GM19455 (cell line): Measurements from ENCODE around the gene HDAC11.

Source experiments
- ATAC-seq: cut with Tn5 transposase; IDR thresholded peaks from one replicate; pipeline ENCODE4 v1.9.1; 2021; ENCODE audit not compliant: unreplicated experiment

Gene HDAC11

GRCh38 chr3:13540297-13540995 lies 60.3 kb downstream of the HDAC11 start:
- ATAC-seq: no peak

DNA sequence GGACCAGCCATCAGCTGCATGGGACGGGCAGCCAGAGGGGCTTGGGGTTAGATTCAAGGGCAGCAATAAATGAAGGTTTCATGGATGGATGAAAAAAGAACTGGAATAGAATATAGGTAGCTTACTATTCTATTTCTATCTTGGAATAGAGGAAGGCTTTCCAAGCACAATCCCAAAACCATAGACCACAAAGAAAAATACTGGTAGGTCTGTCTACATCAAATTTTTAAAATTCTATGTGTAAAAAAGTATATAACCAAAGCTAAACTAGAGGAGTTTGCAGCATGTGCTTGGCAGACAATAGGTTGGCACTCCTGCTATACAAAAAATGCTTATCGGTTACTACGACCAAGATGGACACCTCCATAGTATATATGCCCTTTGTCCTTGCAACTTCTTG lies 61.6 kb downstream of the HDAC11 start:
- no peak for ATAC-seq

DNA sequence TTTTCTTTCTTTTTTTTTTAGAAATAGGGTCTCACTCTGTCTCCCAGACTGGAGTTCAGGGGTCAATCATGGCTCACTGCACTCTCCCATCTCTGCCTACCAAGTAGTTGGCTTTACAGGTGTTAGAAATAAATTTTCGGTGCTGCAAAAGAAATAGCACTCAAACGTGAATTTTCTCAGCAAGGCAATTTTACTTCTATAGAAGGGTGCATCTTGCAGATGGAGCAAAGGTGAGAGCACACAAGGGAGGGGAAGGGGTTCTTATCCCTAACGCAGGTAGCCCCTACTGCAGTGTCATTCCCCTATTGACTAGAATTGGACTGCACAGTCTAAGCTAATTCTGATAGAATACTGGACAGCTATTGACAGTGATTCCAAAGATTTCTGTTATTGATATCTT lies 62.0 kb downstream of the HDAC11 start:
- ATAC-seq: no peak

DNA sequence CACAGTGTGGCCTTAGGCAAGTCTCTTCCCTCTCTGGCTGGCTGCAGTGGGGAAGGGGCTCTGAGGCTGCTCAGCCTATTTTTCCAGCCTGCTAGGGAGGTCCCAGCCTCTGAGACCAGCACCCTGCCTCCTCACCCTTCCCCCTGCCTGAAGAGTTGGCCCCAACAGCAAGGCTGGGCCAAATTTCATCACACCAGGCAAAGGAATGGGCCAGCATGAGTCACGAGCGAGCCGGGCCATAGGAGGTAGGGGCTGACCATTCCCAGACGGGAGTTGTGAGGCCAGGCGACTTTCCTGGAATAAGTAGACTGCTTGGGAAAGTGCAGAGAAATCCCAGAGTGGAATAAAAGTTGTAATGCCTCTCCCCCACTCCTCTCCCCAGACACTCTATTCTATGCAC lies 63.1 kb downstream of the HDAC11 start:
- ATAC-seq: no peak

DNA sequence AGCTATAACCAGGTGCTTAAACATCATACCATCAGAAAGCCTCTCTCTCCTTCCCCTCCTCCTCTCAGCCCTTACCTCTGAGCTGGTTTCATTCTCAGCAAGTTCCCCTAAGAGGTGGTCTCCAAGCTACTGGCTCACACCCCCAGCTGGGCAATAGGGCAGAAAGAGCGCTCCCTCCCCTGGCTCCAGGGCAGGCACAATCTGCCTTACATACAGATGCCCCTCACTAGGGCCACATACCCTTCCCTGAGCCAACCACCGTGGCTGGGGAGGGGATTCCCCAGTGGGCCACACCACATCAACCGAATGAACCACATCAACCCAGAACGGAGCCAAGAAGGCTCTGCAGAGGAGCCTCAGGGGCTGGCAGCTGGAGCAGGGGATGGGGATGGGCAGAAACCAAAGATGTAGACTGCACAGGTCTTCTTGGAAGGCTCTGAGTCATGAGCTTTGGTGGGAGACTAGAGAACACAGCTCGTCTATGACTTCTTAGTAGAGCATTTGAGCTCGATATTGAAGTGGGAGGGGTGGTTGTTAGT lies 64.3 kb downstream of the HDAC11 start:
- ATAC-seq: no peak

DNA sequence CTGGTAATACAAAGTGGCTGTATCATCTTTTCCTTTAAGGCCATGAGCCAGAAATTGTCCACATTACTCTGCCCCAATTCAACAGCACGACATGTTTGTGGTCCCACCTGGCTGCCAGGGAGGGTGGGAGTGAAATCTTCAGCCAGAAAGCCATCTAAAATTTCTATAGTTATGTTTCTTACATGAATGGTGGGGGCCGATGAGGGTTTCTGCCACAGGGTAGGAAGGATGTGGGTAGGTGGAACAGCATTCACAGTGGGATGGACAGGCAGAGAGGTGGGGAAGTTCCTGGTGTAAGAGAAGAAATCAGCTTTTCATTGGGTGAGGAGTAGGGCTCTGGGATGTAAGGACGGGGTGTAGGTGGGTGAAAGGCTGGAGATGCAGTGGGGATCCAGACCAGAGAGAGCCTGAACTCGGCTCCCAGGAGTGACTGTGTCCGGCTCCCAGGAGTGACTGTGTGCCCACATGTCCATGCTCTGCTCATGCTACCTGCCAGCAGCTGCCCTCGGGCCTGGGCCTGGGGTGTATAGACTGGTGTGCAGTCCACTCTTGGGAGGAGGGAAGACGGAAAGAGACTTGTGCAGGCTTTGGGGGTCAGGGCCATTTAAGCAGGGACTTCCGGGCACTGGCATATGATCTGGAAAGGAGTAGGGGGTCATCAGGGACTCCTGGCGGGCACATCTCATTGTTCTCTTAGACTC lies 65.0 kb downstream of the HDAC11 start:
- no peak for ATAC-seq

- ATAC-seq: no peak
Observed at GRCh38 chr3:13545952-13546454, 65.9 kb downstream of the HDAC11 start.

DNA sequence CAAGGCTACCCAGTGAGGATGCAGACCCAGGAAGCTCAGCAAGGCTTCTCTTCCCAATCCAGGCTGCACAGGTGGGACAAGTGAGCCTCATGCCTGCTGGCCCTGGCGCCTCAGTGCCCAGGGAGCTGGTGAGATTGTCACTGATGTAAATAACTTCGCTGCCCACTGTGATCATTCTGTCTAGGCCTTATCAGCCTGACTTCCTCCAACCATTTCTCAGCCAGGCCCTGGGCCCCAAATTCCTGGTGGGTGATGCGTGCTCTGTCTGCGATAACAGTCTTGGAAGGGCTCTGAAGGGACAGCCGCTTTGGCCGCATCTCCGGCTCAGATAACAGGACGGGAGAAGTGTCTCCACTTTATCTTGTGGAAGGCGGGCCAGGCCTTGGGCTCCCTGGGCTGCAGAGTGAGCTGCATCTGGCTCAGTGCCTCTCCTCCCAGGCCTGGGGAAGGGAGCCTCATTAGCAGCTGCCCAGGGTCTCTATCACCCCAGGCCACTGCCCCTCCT lies 66.6 kb downstream of the HDAC11 start:
- ATAC-seq: no peak

DNA sequence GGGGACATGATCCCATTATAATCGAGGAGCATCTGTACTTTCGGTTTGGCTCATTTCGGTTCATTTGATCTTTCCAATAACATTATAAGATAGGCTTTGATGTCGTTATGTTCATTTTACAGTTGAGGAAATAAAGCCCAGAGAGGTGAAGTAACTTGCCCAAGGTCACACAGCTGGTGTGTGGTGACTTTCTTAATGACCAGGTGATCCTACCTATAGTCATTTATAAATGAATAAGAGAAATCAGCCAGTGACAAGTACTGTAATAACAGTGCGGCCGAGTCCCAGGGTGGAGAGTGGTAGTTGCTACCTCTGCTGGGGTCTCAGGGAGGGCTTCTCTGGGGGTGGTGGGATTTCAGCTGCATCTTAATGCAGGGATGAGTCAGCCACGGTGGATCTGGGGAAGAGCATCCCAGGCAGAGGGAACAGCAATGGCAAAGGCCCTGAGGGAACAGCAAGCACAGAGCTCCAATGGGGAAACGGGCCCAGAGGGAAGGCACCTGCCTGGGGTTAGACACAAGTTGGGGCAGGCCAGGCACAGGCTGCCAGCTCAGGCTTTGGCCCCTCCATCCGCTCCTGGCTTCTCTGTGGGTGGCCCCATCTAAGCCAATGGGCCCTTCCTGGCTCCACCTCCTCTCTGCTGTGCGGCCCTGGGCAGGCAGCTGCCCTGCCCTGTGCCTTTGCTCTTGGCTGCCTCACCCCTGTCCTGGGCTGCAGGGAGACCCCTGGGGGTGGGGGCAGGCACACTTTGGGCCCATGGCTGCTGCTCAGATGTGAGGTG lies 67.7 kb downstream of the HDAC11 start:
- no peak for ATAC-seq

DNA sequence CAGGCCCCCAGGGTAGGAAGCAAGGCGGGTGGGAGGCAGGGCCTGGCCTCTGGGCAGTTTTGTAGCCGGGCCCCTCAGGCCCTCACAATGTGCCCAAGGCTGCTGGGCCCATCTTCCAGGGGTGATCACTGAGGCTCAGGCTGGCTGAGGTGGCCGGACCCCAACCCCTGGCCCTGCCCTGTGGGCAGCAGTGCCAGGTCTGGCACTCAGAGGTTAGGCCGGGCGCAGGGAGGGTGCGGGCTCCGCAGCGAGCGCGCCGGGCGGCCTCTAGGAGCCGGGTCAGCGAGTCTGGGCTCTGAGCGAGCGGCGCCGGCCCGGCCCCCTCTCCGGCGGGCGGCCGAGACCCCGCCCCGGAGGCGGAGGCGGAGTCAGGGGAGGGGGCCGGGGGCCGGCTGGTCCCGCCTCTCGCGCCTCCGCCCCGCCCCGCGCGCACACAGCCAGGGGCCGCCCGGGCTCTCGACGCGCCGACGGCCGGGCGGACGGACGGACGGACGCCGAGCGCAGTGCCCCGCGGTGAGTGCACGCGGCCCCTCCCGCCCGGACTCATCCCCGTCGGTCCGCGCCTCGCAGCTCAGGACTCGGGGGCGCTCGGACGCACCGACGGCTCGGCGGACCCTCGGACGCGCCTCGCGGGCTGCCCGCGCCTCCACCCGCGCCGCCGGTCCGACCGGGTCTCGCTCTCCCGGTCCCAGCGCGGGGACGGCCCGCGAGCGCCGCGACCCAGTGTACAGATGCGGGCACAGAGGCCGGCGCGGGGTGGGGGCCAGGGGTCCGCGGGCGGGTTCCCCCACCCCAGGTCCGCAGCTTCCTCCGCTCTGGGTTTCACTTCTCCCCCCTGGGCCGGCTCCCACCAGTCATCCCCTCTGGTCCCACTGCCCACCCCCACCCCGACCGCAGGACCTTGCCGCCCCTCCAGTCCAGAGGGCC lies 68.9 kb downstream of the HDAC11 start, which contains the start of gene FBLN2:
TSS of gene FBLN2 (plus strand) at position 430 of the 927 bp plus-strand sequence. CDS start 21,231 bp downstream, outside the sequence.
- no peak for ATAC-seq

GRCh38 chr3:13549623-13550422 lies 69.7 kb downstream of the HDAC11 start:
- ATAC-seq: no peak

DNA sequence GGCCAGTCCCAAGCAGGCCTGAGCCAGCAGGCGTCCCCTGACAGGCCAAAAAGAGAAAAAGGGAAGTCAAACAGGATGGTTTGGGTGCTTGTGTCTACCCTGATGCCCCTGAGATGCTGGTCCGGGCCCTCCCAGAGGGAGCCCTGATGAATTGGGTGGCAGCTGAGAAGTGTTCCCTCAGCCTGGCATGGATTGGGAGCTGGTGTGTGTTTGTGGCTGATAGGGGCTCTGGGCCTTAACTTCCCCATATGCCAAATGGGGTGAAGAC lies 70.3 kb downstream of the HDAC11 start:
- no peak for ATAC-seq

GRCh38 chr3:13550791-13551360 lies 70.8 kb downstream of the HDAC11 start:
- no peak for ATAC-seq

DNA sequence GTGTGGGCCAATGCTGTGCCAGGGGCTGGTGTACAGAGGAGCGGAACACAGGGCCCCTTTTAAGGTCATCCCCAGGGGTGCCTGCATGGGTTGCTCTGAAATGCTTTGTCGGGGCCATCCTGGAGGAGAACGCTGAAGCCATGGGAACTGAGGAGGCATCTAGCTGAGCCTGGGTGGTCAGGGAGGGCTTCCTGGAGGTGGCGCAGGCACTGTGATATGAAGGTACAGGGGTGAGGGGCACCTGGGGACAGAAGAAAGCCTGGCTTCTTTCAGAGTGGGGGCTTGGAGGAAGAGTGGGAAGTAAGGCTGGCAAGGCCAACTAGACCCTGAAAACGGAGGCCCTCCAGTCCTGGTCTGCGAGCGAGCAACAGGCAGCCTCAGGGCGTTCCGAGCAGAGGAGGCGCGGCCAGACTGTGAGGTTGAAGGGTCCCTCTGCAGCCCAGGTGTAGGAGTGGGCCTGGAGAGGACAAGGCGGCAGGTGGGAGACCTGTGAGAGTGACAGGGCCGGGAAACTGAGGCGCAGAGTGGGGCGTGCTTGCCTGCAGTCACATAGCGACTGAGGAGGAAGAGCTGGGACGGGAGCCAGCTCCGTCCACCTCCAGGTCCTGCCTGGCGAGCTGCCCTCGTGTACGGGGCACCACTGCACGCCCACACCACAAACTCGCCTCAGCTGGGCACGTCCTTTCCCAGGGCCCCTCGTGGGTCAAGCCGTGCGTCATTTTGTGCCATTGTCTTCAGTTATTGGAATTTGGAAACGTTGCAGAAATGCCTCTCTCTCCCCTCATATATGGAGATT lies 72.9 kb downstream of the HDAC11 start:
- ATAC-seq: no peak

DNA sequence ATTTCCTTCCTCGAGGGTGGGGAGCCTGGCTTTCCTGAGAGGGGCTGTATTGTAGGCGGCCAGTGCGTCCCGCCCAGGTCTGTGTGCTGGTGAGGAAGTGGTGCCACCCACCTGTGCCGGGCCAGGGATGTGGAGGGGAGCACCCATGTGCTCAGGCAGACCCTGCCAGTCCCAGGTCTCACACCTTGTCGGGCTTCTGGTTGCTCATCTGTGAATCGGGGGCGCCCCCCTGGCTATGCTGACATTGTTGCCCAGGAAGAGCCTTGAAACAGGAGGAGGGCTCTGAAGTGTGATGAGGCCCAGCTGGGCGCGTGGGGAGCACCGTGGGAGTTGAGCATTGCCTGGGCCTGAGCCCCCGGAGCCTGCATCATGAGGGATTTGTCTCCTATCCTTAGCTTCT lies 73.6 kb downstream of the HDAC11 start:
- ATAC-seq: no peak

GRCh38 chr3:13555753-13556152 lies 75.6 kb downstream of the HDAC11 start:
- ATAC-seq: no peak
